Activated CD4-positive, alpha-beta T cell treated with anti-CD3 and anti-CD28 coated beads for 1 hour (primary cell): Measurements from ENCODE around the gene RNASET2.
"Not testable (repeated sequence)": the region's sequence is repeated elsewhere in the genome, so short reads cannot be mapped to it uniquely, and the experiment has no call there.

Experiments
- DNase-seq: peaks from one replicate; pipeline ENCODE4 v3.0.0-alpha.2; 2020

RNASET2 gene

GRCh38 chr6:166969390-166970002, 13.1 kb upstream of the RNASET2 start:
- DNase-seq: no peak

GRCh38 chr6:166966268-166966667, 9.9 kb upstream of the RNASET2 start:
- no peak for DNase-seq

GRCh38 chr6:166960609-166960978, 4.2 kb upstream of the RNASET2 start:
- no peak for DNase-seq

- DNase-seq: no peak
Observed at GRCh38 chr6:166959911-166960608, 3.7 kb upstream of the RNASET2 start.

GRCh38 chr6:166958926-166959861, 2.8 kb upstream of the RNASET2 start:
- DNase-seq: no peak

GRCh38 chr6:166957805-166958076, 1.4 kb upstream of the RNASET2 start:
- no peak for DNase-seq

GRCh38 chr6:166957087-166957804, 896 bp upstream of the RNASET2 start:
- DNase-seq: no peak

GRCh38 chr6:166955865-166956443, 396 bp downstream of the RNASET2 start:
- no peak for DNase-seq

- DNase-seq: no peak
Observed at GRCh38 chr6:166955121-166955864, 1.1 kb downstream of the RNASET2 start.

- DNase-seq: no peak
Observed at GRCh38 chr6:166954118-166954713, 2.1 kb downstream of the RNASET2 start.

- peak; percentile 28 for DNase-seq
Observed at GRCh38 chr6:166952567-166953486, 3.5 kb downstream of the RNASET2 start.

- DNase-seq: no peak
Observed at GRCh38 chr6:166952121-166952520, 4.2 kb downstream of the RNASET2 start.

GRCh38 chr6:166951670-166952060, 4.7 kb downstream of the RNASET2 start:
- no peak for DNase-seq

- peak; percentile 61 for DNase-seq
Observed at GRCh38 chr6:166950892-166951669, 5.3 kb downstream of the RNASET2 start.

GRCh38 chr6:166950443-166950821, 5.9 kb downstream of the RNASET2 start:
- DNase-seq: no peak

GRCh38 chr6:166949528-166950442, 6.6 kb downstream of the RNASET2 start:
- no peak for DNase-seq

GRCh38 chr6:166948724-166949123, 7.6 kb downstream of the RNASET2 start:
- not testable (repeated sequence) for DNase-seq

GRCh38 chr6:166947251-166947650, 9.1 kb downstream of the RNASET2 start:
- DNase-seq: no peak

GRCh38 chr6:166946125-166946524, 10.2 kb downstream of the RNASET2 start:
- DNase-seq: no peak
